ENCODE results near the gene FAM20C. TPM values are rescaled to one million over a fixed set of nuclear protein-coding genes. Genes with fewer than 3 reads are reported as not detected.

The FAM20C gene
- total RNA-seq, 1 donor from 2014 or later: 32.9 TPM

GRCh38 chr7:304574-305409 is 112.4 kb downstream of the FAM20C start:
- Mint-ChIP-seq H3K36me3 (ENCODE audit: insufficient read depth) (no peaks in the 10 kb centered on the region), H3K4me3 (ENCODE audit: low read depth) (no peak overlapping the region), H3K27me3 (peaks cover 9% of the 10 kb centered on the region), H3K4me1 (ENCODE audit: low read depth) (no peaks in the 10 kb centered on the region), H3K27ac (no peak overlapping the region), H3K9me3 (ENCODE audit: low read depth) (peaks cover 4% of the 10 kb centered on the region)
- TF ChIP-seq CTCF (IDR thresholded peaks at IDR 0.05; ENCODE audit: unreplicated experiment): no peak
- DNase-seq (ENCODE audit: low spot score, unreplicated experiment): no peak

GRCh38 chr7:305410-306151 is 113.2 kb downstream of the FAM20C start:
- no peak for TF ChIP-seq CTCF (IDR thresholded peaks at IDR 0.05; ENCODE audit: unreplicated experiment)
- H3K36me3 Mint-ChIP-seq (ENCODE audit: insufficient read depth): no peaks in the 10 kb centered on the region
- H3K9me3 Mint-ChIP-seq (ENCODE audit: low read depth): peaks cover 4% of the 10 kb centered on the region
- peaks cover 6% of the 10 kb centered on the region for H3K27me3 Mint-ChIP-seq
- no peak overlapping the region for H3K4me3 Mint-ChIP-seq (ENCODE audit: low read depth)
- H3K27ac Mint-ChIP-seq: no peak overlapping the region
- no peak for DNase-seq (ENCODE audit: low spot score, unreplicated experiment)
- no peaks in the 10 kb centered on the region for H3K4me1 Mint-ChIP-seq (ENCODE audit: low read depth)

- DNase-seq (ENCODE audit: low spot score, unreplicated experiment): no peak
- H3K4me1 Mint-ChIP-seq (ENCODE audit: low read depth): no peaks in the 10 kb centered on the region
- no peak overlapping the region for H3K4me3 Mint-ChIP-seq (ENCODE audit: low read depth)
- TF ChIP-seq CTCF (IDR thresholded peaks at IDR 0.05; ENCODE audit: unreplicated experiment): no peak
- no peaks in the 10 kb centered on the region for H3K36me3 Mint-ChIP-seq (ENCODE audit: insufficient read depth)
- no peak overlapping the region for H3K27ac Mint-ChIP-seq
- H3K27me3 Mint-ChIP-seq: peaks cover 14% of the 10 kb centered on the region
- peaks cover 4% of the 10 kb centered on the region for H3K9me3 Mint-ChIP-seq (ENCODE audit: low read depth)
Observed at GRCh38 chr7:307970-308369, 115.6 kb downstream of the FAM20C start.

- peaks cover 9% of the 10 kb centered on the region for H3K27me3 Mint-ChIP-seq
- no peak overlapping the region for H3K27ac Mint-ChIP-seq
- no peaks in the 10 kb centered on the region for H3K4me1 Mint-ChIP-seq (ENCODE audit: low read depth)
- H3K36me3 Mint-ChIP-seq (ENCODE audit: insufficient read depth): no peaks in the 10 kb centered on the region
- H3K9me3 Mint-ChIP-seq (ENCODE audit: low read depth): peaks cover 4% of the 10 kb centered on the region
- DNase-seq (ENCODE audit: low spot score, unreplicated experiment): no peak
- TF ChIP-seq CTCF (IDR thresholded peaks at IDR 0.05; ENCODE audit: unreplicated experiment): no peak
- H3K4me3 Mint-ChIP-seq (ENCODE audit: low read depth): no peak overlapping the region
Observed at GRCh38 chr7:309586-310228, 117.3 kb downstream of the FAM20C start.

Other genes with a start within 250 kb of the FAM20C start
- gene FOXL3, start 97.6 kb downstream of the FAM20C start, total RNA-seq: not detected in 2 replicates

All from progenitor cell of endocrine pancreas (in vitro differentiated cells).